Measurements from ENCODE around the gene ZFAND6.
A peak's percentile ranks its signal among the peaks of the same experiment; 100 is the strongest.
"Not testable (repeated sequence)": the region's sequence is repeated elsewhere in the genome, so short reads cannot be mapped to it uniquely, and the experiment has no call there.

The ZFAND6 gene

GRCh38 chr15:80152180-80152895 is 92.9 kb downstream of the ZFAND6 start:
- DNase-seq, result peak; percentile 35

DNA sequence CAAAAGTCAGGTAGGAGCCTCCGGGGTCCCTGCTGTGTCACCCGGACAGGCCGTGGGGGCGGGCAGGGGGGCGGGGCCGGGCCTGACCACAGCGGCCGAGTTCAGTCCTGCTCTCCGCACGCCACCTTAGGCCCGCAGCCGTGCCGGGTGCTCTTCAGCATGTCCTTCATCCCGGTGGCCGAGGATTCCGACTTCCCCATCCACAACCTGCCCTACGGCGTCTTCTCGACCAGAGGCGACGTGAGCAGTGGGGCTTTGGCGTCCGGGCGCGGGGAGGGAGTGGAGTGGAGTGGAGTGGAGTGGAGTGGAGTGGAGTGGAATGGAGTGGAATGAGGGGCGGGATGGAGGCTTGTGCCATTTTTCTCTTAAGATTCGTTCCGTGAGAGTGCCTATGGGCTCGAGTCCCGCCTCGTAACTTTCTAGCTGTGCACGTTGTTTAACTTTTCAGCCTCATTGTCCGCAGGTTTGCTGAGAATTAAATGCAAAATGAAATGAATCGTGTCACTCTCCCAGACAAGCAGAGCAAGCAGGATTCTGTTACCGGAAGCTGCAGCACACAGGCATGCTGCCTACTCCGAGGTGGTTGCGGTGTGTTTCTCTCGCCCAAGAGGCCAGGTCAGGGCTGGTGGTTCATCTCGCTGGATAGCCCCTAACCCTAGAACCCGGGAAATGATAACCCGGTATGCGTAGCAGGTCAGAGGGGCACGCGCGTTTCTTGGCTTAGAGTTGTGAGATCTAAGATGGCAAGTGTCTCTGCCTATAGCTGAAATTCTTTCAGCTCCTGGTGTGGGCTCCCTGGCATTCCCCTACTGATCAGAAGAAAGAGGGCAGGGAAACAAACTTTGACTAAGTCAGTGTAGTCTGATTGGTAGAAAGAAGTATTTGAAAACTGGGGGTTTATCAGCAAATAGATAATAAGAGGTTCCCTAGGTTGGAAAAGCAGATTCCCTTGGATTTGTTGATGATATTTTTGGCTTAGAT is 93.7 kb downstream of the ZFAND6 start, which contains the start of gene FAH:
TSS of gene FAH (plus strand) at position 104 of the 981 bp plus-strand sequence. CDS start at position 160, 56 bp downstream.
- DNase-seq, result no peak

DNA sequence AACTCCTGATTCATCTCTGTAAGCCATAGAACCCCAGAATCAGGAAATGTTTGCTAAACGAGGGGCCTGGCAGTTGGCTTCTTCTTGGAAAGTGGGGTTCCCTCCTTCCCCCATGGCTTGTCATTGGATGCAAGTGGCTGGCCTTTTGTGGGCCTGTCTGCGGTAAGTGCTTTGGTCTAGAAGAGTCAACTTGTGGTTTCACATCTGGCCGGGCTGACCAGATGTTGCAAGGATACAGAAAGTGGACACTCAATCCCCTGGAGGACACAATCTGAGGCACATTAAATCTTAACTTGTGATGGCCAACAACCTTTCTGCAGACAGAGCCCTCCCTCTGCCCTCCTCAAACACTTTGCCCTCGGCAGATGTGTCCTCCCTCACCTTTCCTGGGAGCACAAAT is 94.4 kb downstream of the ZFAND6 start:
- DNase-seq, result no peak

DNA sequence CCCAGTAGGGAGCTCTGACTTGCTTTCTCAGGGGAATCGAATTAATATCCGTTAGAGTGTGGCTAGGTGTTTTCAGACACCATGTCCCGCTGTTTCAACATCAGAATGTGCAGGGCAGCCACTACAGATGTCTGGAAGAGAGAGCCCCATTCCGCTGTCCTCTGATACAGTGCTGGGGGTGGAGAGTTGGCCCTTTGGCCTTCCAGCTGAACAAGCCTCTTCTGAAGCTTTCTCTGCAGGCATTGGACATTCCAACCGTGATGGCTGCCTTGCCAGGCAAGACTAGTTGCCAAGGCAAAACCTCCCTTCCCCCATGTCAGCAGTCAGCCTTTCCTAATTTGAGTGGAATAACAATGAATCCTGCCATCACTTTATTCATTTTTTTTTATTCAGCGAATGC is 94.9 kb downstream of the ZFAND6 start:
- DNase-seq, result no peak

- no peak for DNase-seq
Observed at GRCh38 chr15:80155001-80155377, 95.5 kb downstream of the ZFAND6 start.

DNA sequence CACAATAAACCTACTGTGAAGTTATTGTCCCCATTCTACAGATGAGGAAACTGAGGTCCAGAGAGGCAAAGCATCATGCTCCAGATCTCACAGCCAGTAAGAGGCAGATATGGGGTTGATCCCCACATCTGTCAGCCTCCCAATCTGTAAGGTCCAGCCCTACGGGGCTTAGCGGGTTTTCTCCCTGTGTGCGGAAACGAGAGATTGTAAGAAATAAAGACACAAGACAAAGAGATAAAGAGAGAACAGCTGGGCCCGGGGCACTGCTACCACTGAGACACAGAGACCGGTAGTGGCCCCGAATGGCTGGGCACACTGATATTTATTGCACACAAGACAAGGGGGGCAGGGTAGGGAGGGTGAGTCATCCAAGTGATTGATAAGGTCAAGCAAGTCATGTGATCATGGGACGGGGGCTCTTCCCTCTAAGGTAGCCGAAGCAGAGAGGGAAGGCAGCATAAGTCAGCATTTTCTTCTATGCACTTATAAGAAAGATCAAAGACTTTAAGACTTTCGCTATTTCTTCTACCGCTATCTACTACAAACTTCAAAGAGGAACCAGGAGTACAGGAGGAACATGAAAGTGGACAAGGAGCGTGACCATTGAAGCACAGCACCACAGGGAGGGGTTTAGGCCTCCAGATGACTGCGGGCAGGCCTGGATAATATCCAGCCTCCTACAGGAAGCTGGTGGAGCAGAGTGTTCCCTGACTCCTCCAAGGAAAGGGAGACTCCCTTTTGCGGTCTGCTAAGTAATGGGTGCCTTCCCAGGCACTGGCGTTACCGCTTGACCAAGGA is 96.1 kb downstream of the ZFAND6 start:
- DNase-seq, result not testable (repeated sequence)

DNA sequence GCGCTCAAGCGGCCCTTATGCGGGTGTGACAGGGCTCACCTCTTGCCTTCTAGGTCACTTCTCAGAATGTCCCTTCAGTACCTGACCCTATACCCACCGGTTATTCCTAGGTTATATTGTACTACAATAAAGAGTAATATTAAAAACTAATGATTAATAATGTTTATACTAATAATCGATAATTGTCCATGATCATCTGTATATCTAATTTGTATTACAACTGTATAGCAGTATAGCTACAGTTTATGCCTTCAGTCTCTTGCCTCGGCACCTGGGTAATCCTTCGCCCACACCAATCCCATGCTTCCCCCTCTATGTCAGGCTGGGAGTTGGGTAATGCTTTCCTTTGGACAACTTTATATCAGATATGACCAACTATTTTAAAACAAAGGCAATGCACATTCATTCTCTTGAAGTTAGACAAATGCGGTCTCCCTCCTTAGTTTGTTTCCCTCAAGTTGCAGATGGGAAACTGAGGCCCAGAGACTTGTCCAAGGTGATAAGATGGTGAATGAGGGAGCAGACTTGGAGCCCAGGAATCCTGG is 96.8 kb downstream of the ZFAND6 start:
- no peak for DNase-seq

GRCh38 chr15:80157215-80157614 is 97.7 kb downstream of the ZFAND6 start:
- no peak for DNase-seq

GRCh38 chr15:80159301-80159700 is 99.8 kb downstream of the ZFAND6 start:
- DNase-seq, result no peak

DNA sequence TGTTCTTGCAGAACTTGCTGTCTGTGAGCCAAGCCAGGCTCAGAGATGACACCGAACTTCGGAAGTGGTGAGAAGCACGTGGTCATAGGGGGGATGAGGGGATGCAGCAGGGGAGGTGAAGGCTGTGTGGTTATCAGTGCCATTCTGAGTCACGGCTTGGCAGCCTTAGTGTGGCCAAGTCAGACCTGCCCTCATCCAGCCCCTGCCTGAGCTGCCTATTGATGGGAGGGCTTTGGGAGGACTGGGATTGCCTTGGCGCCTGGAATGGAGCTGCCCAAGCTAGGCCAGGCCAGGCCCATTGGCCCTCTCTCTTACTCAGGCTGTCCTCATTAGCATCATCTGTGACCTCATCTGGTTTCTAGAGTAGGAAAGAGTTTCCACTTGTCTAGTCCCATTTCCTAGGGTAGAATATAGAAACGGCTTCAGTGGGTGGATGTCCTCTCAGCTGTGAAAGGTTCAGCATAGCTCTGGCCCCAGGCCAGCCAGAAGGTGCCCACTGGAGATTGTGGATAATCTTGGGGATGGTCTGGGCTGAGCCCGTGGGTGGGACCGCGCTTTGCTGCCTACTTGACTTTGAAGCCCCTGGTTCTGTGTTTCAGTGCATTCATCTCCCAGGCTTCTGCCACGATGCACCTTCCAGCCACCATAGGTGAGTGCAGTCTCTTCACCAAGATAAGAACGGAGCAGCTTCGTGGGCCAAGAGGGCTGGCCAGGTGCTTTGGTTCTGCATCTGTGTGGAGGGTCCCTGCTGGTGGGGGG is 100.5 kb downstream of the ZFAND6 start:
- DNase-seq, result no peak

GRCh38 chr15:80160570-80161156 is 101.2 kb downstream of the ZFAND6 start:
- no peak for DNase-seq

DNA sequence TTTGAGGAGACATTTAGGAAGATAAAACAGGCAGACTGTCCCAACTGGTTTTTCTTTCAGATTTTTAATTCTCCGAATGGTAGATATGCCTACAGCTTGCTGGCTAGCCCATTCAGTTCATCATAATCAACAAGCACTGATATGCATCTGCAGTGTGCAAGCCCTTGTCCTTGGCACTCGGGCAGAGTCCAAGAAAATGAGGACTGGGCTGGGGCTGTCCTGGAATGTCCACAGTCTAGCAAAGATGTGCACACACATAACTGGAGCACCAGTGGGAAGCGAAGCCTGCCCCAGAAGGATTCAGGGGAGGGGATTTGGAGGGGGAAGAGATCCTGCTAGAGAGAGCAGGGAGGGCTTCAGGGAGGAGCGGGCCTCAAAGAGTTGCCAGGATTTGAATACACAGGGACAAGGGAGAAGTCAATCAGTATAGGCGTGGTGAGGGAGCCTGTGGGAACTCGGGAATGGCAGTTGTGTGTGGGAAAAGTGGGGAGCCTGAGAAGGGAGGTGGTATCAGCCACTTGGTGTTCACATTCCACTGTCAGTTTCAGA is 102.1 kb downstream of the ZFAND6 start:
- no peak for DNase-seq

DNA sequence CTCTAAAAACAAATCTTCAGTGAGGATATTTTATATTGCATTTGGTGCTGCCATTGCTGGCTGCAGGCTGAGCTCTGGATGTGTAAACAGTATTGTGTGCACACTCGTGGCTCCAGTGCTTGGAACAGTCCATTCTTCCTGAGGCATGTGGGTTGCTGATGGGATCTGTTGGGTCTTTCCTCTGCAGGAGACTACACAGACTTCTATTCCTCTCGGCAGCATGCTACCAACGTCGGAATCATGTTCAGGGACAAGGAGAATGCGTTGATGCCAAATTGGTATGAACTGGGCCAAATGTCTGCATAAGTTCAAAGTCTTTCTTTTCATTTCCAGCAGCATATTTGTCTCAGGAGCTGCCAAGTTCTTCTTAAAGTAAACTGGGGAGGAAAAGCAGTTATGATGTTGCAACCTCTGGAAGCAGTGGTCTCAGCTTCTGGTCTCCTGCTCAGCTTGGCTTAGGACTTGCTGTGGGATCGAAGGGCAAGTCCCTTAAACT is 102.6 kb downstream of the ZFAND6 start:
- no peak for DNase-seq

GRCh38 chr15:80163217-80163616 is 103.7 kb downstream of the ZFAND6 start:
- DNase-seq, result no peak

- DNase-seq, result no peak
Observed at GRCh38 chr15:80163897-80164296, 104.4 kb downstream of the ZFAND6 start.

- no peak for DNase-seq
Observed at GRCh38 chr15:80167936-80168335, 108.5 kb downstream of the ZFAND6 start.

GRCh38 chr15:80168421-80168820 is 108.9 kb downstream of the ZFAND6 start:
- no peak for DNase-seq

DNA sequence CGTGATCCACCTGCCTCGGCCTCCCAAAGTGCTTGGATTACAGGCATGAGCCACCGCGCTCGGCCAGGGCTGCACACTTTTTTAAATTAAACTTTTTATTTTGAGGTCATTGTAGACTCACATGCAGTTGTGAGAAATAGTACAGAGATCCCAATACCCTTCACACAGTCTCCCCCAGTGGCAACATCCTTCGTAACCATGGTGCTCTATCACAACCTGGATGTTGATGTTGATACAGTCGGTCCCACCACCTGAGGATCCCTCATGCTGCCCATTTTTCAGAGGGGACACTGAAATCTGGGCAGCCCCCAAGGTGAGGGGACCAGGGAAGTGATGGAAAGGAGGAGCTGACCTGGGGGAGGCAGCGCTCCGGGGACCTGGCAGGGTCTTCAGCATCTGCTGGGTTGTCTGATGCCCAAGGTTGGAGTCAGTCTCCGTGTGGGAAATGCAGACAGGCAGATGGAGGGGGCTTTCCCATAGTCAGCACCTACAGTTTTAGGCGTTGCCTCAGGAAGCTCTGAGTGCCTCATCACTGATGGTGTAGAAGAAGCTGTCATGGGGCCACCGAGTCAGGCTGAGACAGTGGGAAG is 110.4 kb downstream of the ZFAND6 start:
- DNase-seq, result no peak

DNA sequence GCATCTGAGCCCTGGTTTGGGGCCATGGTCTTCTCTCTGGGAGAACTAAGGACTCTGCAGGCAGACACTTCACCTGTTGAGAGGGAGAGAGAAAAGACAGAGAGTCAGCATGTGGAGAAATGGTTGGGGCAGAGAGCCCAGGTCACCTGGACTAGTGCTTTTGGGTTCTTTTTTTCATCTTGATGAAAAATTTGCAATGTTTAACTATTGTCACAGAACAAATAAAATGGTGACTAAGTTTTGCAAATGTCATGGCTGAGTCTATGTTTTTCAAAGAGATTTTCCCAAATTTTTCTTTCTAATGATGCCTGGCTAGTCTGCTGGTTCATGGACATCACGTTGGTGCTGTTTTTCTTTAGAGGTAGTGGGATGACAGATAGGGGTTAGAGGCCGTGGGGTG is 111.1 kb downstream of the ZFAND6 start:
- DNase-seq, result no peak

DNA sequence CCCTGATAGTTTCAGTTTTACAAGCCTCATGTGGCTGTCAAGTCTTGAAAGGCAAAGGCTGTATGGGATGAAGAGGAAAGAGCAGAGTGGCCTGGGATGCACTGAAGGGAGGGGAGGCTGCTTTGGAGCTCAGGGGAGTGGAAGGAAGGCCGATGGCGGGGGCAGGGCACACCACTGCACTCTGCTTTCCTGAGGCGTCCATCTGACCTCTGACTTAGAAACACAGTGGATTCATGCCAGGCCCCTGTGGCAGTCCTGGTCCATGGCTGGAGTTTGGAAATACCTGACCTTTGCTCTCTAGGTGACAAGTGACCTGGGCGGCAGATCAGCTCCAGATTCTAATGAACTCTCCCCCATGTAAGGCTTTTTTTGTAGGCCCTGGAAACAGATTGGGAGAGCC is 112.3 kb downstream of the ZFAND6 start:
- DNase-seq, result no peak

- no peak for DNase-seq
Observed at GRCh38 chr15:80172401-80172800, 112.9 kb downstream of the ZFAND6 start.

All from DMS153 (cell line).